Effector memory CD8-positive, alpha-beta T cell (primary cell): ENCODE data around the gene EIF5A.
A peak's percentile ranks its signal among the peaks of the same experiment; 100 is the strongest.

Source experiments
- ATAC-seq: fragments of 150-1000 bp; cut with Tn5 transposase; replicated peaks from 2 replicates; pipeline ENCODE4 v1.10.0; 2021; ENCODE audit warnings: mild to moderate bottlenecking, moderate library complexity
- DNase-seq, 3 experiments: peaks; one replicate each; pipeline ENCODE4 v3.0.0; 2021
- H3K27ac Mint-ChIP-seq, 2 donors: one replicate each; pipeline ENCODE4 v1.8.0; 2022; ENCODE audit warnings: mild to moderate bottlenecking in 2 of 2, mixed read lengths in 2 of 2, moderate library complexity in 2 of 2
- H3K27me3 Mint-ChIP-seq, 2 donors: one replicate each; pipeline ENCODE4 v1.8.0; 2022; ENCODE audit warnings: mixed read lengths in 2 of 2
- H3K36me3 Mint-ChIP-seq: one replicate; pipeline ENCODE4 v1.8.0; 2022; ENCODE audit warnings: mild to moderate bottlenecking, moderate library complexity, mixed read lengths; ENCODE audit not compliant: insufficient read depth
- H3K4me1 Mint-ChIP-seq, 2 donors: one replicate each; pipeline ENCODE4 v1.8.0; 2022; ENCODE audit warnings: low read depth in 2 of 2, mixed read lengths in 2 of 2
- H3K4me3 Mint-ChIP-seq, 2 donors: one replicate each; pipeline ENCODE4 v1.8.0; 2022; ENCODE audit warnings: mild to moderate bottlenecking in 2 of 2, mixed read lengths in 2 of 2, moderate library complexity in 2 of 2
- H3K9me3 Mint-ChIP-seq, 2 donors: one replicate each; pipeline ENCODE4 v1.8.0; 2022; ENCODE audit warnings: mixed read lengths in 2 of 2
- total RNA-seq, 9 experiments: gene quantifications; one replicate each; lab custom pipeline; 2026; lab: John Stamatoyannopoulos, UW

The EIF5A gene
- total RNA-seq = 118 to 844 (median 222) reads per million in 9 experiments

DNA sequence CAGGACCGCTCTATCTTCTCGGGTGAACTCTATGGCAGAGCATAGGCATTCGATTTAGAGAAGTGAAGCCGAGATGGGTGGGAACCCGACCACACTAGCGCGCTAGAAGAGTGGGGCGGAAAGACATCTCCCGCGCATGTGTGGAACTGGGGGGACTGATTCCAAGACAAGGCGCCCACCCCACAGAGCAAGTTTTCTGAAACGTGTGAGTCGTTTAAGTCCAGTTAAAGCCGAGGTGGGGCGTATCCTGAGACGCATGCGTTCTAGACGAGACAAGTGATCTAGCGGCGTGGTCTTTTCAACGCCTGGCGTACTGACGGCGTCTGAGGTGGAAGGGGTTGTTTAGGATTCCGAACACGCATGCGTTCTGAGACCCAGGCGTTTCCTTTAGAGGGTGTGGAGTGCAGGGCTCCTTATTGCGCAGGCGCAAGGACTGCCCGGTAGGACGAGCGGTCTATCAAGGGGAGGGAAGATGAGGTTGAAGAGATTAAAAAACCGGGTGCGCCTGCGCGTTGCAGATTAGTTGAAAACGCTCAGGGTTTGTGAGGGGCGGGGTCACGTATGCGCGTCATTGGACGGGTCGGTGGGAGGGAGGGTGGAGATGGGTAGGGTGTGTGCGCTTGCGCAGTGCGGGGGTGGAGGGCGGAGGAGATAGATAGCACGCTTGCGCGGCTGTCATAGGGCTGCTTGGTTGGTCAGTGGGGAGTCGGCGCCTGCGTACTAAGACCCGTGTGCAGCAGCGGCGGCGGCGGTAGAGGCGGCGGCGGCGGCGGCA, at the start of gene EIF5A:
Gene EIF5A, plus strand, starts transcription at position 718 of the 775 bp plus-strand sequence. CDS start 2,008 bp downstream, outside the sequence.
- ATAC-seq (peak; percentile 64), DNase-seq (peak; percentile 99 to 100 (median 99))
- peak within 1 kb of the TSS; percentile 82 to 90 for H3K4me3 Mint-ChIP-seq
- H3K27ac Mint-ChIP-seq = peak within 1 kb of the TSS; percentile 92 to 99
- peaks cover 30 to 34% of the 10 kb centered on the region in 2 donors for H3K4me1 Mint-ChIP-seq
- H3K9me3 Mint-ChIP-seq = no peaks in the 10 kb centered on the region
- H3K27me3 Mint-ChIP-seq = no peaks in the 10 kb centered on the region
- H3K36me3 Mint-ChIP-seq = peaks cover 53% of the 10 kb centered on the region

DNA sequence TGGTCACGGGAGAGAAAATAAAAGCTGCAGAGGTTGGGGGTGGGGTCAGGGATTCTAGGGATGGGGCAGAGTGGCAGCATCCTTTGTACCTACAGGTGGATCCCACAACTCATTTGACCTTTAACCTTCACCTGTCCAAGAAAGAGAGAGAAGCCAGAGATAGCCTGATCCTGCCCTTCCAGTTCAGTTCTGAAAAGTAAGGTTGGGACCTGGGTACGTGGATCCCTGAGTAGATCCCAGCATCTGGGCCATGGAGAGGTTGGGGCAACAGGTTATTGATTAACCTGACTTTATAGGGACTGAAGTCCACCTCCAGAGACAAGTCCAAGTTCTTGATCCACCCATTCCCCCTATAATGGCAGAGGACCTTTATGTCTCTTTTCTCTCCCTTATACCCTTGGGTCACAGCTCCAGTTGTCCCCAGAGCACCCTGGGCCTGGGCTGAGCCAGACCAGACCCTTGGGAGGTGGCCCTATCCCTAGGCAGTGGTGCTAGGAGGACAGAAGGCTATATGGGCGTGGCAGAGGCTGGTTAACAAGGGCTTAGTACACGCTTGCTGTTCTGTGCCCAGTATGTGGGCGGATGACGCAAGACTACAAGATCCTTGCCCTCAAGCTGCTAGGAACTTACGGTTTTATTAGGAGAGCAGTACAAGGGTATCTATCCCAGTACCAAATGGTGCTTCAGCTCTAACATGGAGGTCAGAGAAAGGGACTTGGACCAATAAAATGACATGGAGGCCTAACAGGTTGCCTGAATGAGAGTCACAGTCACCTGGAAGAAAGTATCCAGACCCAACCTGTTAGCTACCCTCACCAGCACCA, 48.5 kb upstream of the EIF5A start:
- ATAC-seq (no peak), DNase-seq (no peak)
- no peak overlapping the region for H3K4me3 Mint-ChIP-seq
- peak overlapping the region in 1 of 2 donors; percentile 17 for H3K27ac Mint-ChIP-seq
- H3K36me3 Mint-ChIP-seq = peaks cover 48% of the 10 kb centered on the region
- H3K4me1 Mint-ChIP-seq = peaks cover 18 to 22% of the 10 kb centered on the region in 2 donors
- no peaks in the 10 kb centered on the region for H3K9me3 Mint-ChIP-seq
- peaks cover 14 to 23% of the 10 kb centered on the region in 2 donors for H3K27me3 Mint-ChIP-seq

DNA sequence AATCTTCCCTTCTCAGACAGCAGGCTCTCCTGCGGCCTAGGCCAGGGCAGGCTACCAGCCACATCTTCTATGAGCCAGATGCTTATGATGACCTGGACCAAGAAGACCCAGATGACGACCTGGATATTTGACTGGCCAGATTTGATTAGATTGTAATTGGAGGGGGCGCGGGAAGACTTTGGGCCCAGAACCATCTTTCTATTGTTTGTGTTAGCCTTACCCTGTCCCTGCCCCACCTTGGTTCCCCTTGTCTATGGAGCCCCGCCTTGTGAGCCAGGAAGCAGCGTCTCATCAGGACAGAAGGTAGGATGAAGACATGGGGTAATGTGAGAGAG, 47.9 kb upstream of the EIF5A start:
- peaks cover 19 to 22% of the 10 kb centered on the region in 2 donors for H3K4me1 Mint-ChIP-seq
- peak overlapping the region in 1 of 2 donors; percentile 17 for H3K27ac Mint-ChIP-seq
- peaks cover 47% of the 10 kb centered on the region for H3K36me3 Mint-ChIP-seq
- DNase-seq (no peak), ATAC-seq (no peak)
- no peak overlapping the region for H3K4me3 Mint-ChIP-seq
- H3K9me3 Mint-ChIP-seq = no peaks in the 10 kb centered on the region
- H3K27me3 Mint-ChIP-seq = peaks cover 18 to 28% of the 10 kb centered on the region in 2 donors

DNA sequence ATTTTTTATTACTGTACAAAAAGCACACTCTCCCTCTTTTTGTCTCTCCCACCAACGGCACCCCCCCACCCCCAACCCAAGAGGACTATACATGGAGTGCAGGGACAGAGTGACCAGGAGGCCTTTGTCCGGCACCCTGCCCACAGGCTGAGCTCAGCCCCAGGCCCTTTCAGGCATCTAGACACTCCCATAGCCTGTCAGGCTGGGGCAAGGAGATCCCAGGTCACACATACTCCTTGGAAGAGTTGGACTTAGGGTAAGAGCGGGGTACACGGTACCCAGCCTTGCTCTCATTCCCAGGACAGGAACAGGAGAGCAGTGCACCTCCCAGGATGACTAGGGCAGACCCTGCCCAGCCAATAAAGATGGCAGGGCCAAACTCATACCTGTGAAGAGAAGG, 47.3 kb upstream of the EIF5A start:
- H3K4me3 Mint-ChIP-seq = peak overlapping the region in 1 of 2 donors; percentile 37
- no peak overlapping the region for H3K27ac Mint-ChIP-seq
- H3K4me1 Mint-ChIP-seq = peaks cover 19% of the 10 kb centered on the region in 2 donors
- no peaks in the 10 kb centered on the region for H3K9me3 Mint-ChIP-seq
- no peak for DNase-seq
- no peak for ATAC-seq
- peaks cover 18 to 28% of the 10 kb centered on the region in 2 donors for H3K27me3 Mint-ChIP-seq
- H3K36me3 Mint-ChIP-seq = peaks cover 41% of the 10 kb centered on the region

DNA sequence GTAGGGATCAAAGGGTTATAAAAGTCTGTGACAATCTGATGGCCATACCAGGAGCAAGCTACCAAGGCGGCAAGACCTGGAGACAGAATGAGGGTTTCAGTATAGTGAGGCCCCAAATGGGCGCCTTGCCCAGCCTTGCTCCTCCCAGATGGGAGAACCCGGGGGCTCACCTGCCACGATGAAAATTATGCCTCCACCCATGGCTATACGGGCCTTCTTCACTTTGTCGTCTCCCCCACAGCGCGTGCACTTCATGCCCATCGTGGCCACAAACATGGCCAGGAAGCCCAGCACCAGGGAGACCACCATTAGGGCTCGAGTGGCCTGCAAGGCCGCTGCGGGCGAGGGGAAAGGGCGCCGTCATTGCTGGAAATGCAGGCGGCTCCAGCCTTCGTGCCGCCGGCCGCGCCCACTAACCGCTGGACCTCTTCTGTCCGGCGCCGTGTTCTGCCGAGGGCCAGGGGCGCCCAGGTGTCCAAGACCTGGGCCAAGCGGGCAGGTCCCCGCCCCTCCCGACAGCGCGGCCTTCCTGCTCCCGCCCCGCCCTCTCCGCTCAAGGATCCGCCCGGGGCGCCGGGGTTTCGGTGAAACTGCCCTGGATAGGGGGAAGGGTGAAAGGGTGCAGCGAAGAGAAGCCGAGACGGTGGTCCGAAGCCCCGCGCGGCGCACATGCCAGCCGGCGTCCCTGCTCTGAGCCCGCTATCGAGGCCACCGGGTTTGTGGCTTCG, 46.6 kb upstream of the EIF5A start:
- Mint-ChIP-seq H3K9me3 (no peaks in the 10 kb centered on the region), H3K36me3 (peaks cover 34% of the 10 kb centered on the region), H3K27me3 (peaks cover 18 to 28% of the 10 kb centered on the region in 2 donors), H3K4me3 (peak overlapping the region; percentile 72 to 75), H3K4me1 (peaks cover 19% of the 10 kb centered on the region in 2 donors), H3K27ac (peak overlapping the region in 1 of 2 donors; percentile 73)
- DNase-seq (no peak), ATAC-seq (peak; percentile 37)

DNA sequence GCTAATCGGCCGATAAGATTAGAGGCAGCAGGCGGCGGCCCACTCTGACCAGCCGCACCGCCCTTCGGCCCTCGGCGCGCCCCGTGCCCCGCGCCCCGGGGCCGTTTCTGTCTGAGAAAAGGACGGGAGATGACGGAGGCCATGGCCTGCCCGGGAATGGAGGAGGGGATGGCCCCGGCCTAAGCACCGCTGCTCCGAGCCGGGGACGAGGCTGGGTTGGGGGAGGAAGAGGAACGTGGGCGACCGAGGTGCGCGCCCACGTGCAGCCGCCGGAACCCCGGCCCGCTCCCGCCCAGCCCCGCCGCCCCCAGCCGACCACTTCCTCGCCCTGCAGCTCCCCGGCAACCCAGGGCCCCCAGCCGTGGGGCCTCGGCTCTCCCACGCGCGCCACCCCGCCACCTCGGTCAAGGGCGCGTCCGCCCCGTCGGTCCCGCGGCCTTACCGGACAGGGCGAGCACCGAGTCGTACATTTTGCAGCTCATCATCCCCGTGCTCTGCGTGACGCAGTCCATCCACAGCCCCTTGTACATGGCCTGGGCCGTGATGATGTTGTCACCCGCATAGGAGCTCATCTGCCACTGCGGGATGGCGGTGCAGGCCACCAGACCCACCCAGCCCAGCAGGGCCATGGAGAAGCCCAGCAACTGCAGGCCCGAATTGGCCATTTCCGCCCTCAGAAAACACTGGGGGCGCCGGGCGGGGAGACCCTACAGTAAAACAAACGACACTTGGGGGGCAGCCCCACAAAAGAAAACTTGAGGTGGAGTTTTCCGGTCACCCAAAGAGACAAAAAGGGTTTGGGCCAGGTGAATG, 45.8 kb upstream of the EIF5A start:
- Mint-ChIP-seq H3K4me3 (peak overlapping the region; percentile 72 to 75), H3K9me3 (no peaks in the 10 kb centered on the region), H3K27ac (peak overlapping the region; percentile 44 to 73), H3K36me3 (peaks cover 27% of the 10 kb centered on the region), H3K27me3 (peaks cover 20 to 34% of the 10 kb centered on the region in 2 donors), H3K4me1 (peaks cover 19% of the 10 kb centered on the region in 2 donors)
- DNase-seq (no peak), ATAC-seq (peak; percentile 62)

DNA sequence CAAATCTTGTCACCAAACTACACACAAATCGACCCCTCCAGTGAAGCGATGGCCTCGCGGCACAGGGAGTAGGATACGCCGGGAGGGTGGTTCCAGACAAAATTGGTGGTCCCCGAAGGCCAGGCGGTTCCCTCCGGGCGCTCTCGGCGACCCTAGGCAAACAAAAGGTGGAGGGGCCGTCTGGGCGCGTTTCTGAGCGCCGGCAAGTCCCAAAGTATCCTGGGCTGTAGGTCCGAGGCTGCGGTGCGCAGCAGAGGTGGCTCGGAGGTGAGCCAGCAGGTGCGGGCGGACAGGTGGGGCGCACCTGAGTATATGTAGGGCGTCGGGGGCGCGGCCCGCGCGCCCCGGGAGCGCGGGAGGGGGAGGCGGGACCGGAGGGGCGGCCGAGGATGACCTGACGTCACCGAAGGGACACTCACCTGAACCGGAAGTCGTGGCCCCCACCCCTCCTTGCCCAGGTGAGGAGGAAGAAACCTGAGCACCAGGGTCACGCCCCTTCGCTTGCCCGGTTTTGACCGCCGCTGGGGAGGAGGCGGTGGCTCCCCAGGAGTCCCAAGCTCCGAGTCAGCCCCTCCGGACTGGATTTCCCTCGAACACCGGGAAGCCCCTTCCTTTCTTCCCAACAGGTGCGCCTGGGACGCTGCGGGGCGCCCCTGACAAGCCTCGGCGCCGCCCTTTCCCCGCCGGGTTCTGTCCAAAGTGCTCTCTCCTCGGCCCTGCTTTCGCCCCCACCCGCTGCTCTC, 45.1 kb upstream of the EIF5A start, which contains the start of gene CLDN7:
Gene CLDN7, minus strand, starts transcription at position 287 of the 743 bp plus-strand sequence. CDS start 435 bp downstream, outside the sequence.
- Mint-ChIP-seq H3K9me3 (no peaks in the 10 kb centered on the region), H3K4me3 (peak within 1 kb of the TSS; percentile 75 to 80), H3K27me3 (peaks cover 24 to 40% of the 10 kb centered on the region in 2 donors), H3K27ac (peak within 1 kb of the TSS; percentile 44 to 73), H3K36me3 (peaks cover 19% of the 10 kb centered on the region), H3K4me1 (peaks cover 17 to 19% of the 10 kb centered on the region in 2 donors)
- DNase-seq (no peak), ATAC-seq (no peak)

DNA sequence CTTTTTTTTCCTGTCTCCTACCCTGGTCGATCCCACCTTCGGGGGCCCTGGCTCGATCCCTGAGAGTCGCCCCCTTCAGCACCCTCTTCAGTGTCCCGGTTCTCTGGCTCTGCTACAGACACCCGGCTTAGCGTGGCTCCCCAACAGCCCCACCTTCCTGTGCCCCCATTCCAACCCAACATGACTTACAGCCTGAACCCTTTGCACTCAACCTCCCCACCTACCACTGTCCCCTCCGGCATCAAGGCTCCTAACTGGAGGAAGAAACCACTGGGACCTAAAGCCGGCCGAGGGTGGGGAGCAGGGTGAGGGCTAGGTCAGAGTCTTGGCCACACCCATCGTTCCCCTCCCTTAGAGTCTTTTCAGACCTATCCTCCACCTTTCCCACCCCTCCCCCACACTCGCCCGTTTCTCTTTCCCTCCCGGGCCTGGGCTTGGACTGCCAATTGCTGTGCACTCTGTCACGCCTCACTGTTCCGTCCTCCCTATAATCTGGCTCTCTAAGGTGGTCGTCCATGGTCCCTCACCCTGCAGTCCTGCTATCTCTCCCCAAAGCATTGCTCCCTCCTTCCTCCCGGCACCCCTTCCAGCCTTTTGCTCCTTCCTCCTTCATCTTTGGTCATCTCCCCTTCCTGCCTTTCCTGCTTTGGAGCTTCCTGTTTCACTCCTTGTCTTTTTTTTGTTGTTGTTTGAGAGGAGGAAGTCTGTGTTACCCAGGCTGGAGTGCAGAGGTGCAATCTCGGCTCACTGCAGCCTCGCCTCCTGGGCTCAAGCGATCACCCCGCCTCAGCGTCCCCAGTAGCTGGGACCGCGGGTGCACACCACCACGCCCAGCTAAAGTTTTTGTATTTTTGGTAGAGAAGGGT, 44.3 kb upstream of the EIF5A start:
- ATAC-seq (peak; percentile 16), DNase-seq (no peak)
- Mint-ChIP-seq H3K27me3 (peaks cover 24 to 40% of the 10 kb centered on the region in 2 donors), H3K9me3 (no peaks in the 10 kb centered on the region), H3K4me1 (peaks cover 17 to 19% of the 10 kb centered on the region in 2 donors), H3K27ac (peak overlapping the region in 1 of 2 donors; percentile 26), H3K4me3 (peak overlapping the region; percentile 75 to 80), H3K36me3 (peaks cover 16% of the 10 kb centered on the region)

DNA sequence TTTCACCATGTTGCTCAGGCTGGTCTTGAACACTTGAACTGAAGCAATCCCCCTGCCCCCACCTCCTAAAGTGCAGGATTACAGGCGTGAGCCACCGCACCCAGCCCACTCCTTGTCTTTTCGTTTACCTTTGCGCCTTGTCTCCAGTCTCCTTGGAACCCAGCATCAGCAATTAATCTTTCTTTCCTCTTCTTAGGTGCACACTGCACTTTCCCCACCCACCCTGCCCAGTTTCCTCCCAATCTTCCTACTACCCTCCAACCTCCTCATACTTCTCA, 43.7 kb upstream of the EIF5A start:
- H3K27ac Mint-ChIP-seq = peak overlapping the region in 1 of 2 donors; percentile 26
- H3K4me3 Mint-ChIP-seq = peak overlapping the region; percentile 75 to 80
- DNase-seq (no peak), ATAC-seq (no peak)
- H3K27me3 Mint-ChIP-seq = peaks cover 24 to 40% of the 10 kb centered on the region in 2 donors
- peaks cover 16% of the 10 kb centered on the region for H3K36me3 Mint-ChIP-seq
- H3K4me1 Mint-ChIP-seq = peaks cover 17 to 19% of the 10 kb centered on the region in 2 donors
- no peaks in the 10 kb centered on the region for H3K9me3 Mint-ChIP-seq

DNA sequence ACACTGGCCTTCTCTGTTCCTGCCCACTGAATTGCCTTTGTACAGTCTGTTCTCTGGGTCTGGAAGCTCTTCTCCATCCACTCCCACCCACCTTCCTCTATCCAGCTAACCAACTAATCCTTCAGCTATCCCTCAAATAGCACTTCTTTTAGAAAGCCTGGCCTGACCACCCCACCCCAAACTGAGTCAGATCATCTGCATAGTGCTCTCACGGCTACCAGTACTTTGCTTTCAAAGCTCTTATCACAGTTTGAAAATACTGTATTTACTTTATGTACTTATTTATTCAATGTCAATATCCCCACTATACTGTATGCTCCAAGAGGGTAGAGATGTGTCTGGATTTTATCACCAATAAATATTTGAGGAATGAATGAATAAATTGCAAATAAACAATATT, 40.6 kb upstream of the EIF5A start:
- no peak for ATAC-seq
- Mint-ChIP-seq H3K27ac (no peak overlapping the region), H3K27me3 (peaks cover 24 to 39% of the 10 kb centered on the region in 2 donors), H3K36me3 (peaks cover 9% of the 10 kb centered on the region), H3K9me3 (no peaks in the 10 kb centered on the region), H3K4me1 (peaks cover 15 to 16% of the 10 kb centered on the region in 2 donors), H3K4me3 (no peak overlapping the region)
- no peak for DNase-seq

DNA sequence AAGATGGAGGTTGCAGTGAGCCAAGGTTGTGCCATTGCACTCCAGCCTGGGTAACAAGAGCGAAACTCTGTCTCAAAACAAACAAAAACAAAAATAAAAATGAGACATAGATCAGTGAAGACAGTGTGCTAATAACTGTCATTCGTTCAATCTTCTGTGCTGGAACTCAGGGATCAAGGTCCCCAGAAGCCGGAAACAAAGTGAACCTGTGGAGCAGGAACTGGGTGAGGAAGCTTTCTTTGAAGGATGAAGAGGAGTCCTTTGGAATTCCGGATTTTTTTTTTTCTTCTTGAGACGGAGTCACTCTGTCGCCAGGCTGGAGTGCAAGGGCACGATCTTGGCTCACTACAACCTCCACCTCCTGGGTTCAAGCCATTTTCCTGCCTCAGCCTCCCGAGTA, 28.0 kb upstream of the EIF5A start:
- H3K36me3 Mint-ChIP-seq = peaks cover 3% of the 10 kb centered on the region
- DNase-seq (no peak), ATAC-seq (no peak)
- peaks cover 16 to 22% of the 10 kb centered on the region in 2 donors for H3K4me1 Mint-ChIP-seq
- peaks cover 21 to 51% of the 10 kb centered on the region in 2 donors for H3K27me3 Mint-ChIP-seq
- H3K9me3 Mint-ChIP-seq = no peaks in the 10 kb centered on the region
- H3K4me3 Mint-ChIP-seq = no peak overlapping the region
- H3K27ac Mint-ChIP-seq = no peak overlapping the region
